K562 (cell line): ENCODE data around the gene CCSAP. TPM values are rescaled to one million over a fixed set of nuclear protein-coding genes. Genes with fewer than 3 reads are reported as not detected.

ENCODE experiments used
- ARID3A ChIP-seq: IDR thresholded peaks from 2 replicates; pipeline ENCODE4 v1.6.1; 2012; ENCODE audit warnings: low read depth, low read length, improper control_type of control experiment, borderline replicate concordance
- CAMTA2 ChIP-seq: fragments of 250-450 bp; sonication (Bioruptor Pico); conservative IDR thresholded peaks from 2 replicates; pipeline ENCODE4 v1.5.1; 2022
- E2F4 ChIP-seq: sonication (generic); formaldehyde crosslinking; IDR thresholded peaks from 2 replicates; pipeline ENCODE4 v1.8.0; 2022; ENCODE audit warnings: mild to moderate bottlenecking, low read depth, missing genetic modification reagents
- FOXA3 ChIP-seq, 2 experiments: fragments of 450-650 bp in 1 of 2; sonication (generic) in 1 of 2; formaldehyde crosslinking; IDR thresholded peaks in 1 of 2; conservative IDR thresholded peaks in 1 of 2; 2 replicates each; pipeline versions ENCODE4 v1.4.0 to v1.8.0; 2020 to 2022; ENCODE audit warnings: mild to moderate bottlenecking in 2 of 2, missing genetic modification reagents in 1 of 2
- FOXJ2 ChIP-seq: fragments of 200-800 bp; sonication (Bioruptor generic); IDR thresholded peaks from 2 replicates; pipeline ENCODE4 v1.6.1; 2016; ENCODE audit warnings: missing genetic modification characterization, missing compliant biosample characterization
- GATA2 ChIP-seq: sonication (generic); formaldehyde crosslinking; IDR thresholded peaks from 2 replicates; pipeline ENCODE4 v1.4.0; 2020; ENCODE audit warnings: mild to moderate bottlenecking, missing genetic modification reagents
- GATAD2A ChIP-seq: fragments of 450-650 bp; IDR thresholded peaks from 2 replicates; pipeline ENCODE4 v1.6.1; 2017
- HDAC3 ChIP-seq: fragments of 450-650 bp; IDR thresholded peaks from 2 replicates; pipeline ENCODE4 v1.6.1; 2018; ENCODE audit warnings: borderline replicate concordance, mild to moderate bottlenecking, moderate library complexity; ENCODE audit not compliant: partially characterized antibody
- HES1 ChIP-seq: fragments of 450-650 bp; IDR thresholded peaks from 2 replicates; pipeline ENCODE4 v1.6.1; 2016; ENCODE audit warnings: low read depth, mild to moderate bottlenecking, moderate library complexity
- LEF1 ChIP-seq: fragments of 450-650 bp; IDR thresholded peaks from 2 replicates; pipeline ENCODE4 v1.6.1; 2016; ENCODE audit warnings: mild to moderate bottlenecking
- NR3C1 ChIP-seq: sonication (generic); formaldehyde crosslinking; IDR thresholded peaks from 2 replicates; pipeline ENCODE4 v1.8.1; 2022; ENCODE audit warnings: missing genetic modification reagents
- NUFIP1 ChIP-seq: fragments of 450-650 bp; IDR thresholded peaks from 2 replicates; pipeline ENCODE4 v1.6.1; 2018; ENCODE audit not compliant: partially characterized antibody
- PCBP2 ChIP-seq: fragments of 200-400 bp; formaldehyde crosslinking; IDR thresholded peaks from 2 replicates; pipeline ENCODE4 v1.6.1; 2018; ENCODE audit warnings: low read length, low read depth, mild to moderate bottlenecking, moderate library complexity; ENCODE audit not compliant: poor library complexity, severe bottlenecking
- PHF8 ChIP-seq: fragments of 200-600 bp; sonication (generic); IDR thresholded peaks from 2 replicates; pipeline ENCODE4 v1.6.1; 2012; ENCODE audit warnings: mixed run types, mild to moderate bottlenecking, inconsistent platforms, low read length, moderate library complexity, borderline replicate concordance
- PKNOX1 ChIP-seq: fragments of 450-650 bp; IDR thresholded peaks from 2 replicates; pipeline ENCODE4 v1.6.1; 2016
- POLR2B ChIP-seq: fragments of 450-650 bp; IDR thresholded peaks from 2 replicates; pipeline ENCODE4 v1.6.1; 2018; ENCODE audit warnings: low read depth; ENCODE audit not compliant: partially characterized antibody
- RBM17 ChIP-seq: fragments of 200-400 bp; formaldehyde crosslinking; IDR thresholded peaks from 2 replicates; pipeline ENCODE4 v1.6.1; 2017; ENCODE audit warnings: low read depth, mild to moderate bottlenecking, low read length, borderline replicate concordance
- SMARCC2 ChIP-seq: fragments of 450-650 bp; IDR thresholded peaks from 2 replicates; pipeline ENCODE4 v1.6.1; 2017; ENCODE audit warnings: antibody characterized with exemption, moderate library complexity, mild to moderate bottlenecking, low read depth
- SMARCE1 ChIP-seq: fragments of 450-650 bp; IDR thresholded peaks from 2 replicates; pipeline ENCODE4 v1.7.1; 2016; ENCODE audit warnings: mild to moderate bottlenecking
- SOX6 ChIP-seq: fragments of 450-650 bp; IDR thresholded peaks from 2 replicates; pipeline ENCODE4 v1.6.1; 2014; ENCODE audit warnings: mild to moderate bottlenecking
- TAL1 ChIP-seq: fragments of 450-650 bp; IDR thresholded peaks from 2 replicates; pipeline ENCODE4 v1.6.1; 2016; ENCODE audit warnings: mild to moderate bottlenecking
- TARDBP ChIP-seq: fragments of 450-650 bp; IDR thresholded peaks from 2 replicates; pipeline ENCODE4 v1.6.1; 2016
- polyA plus RNA-seq, 8 experiments: library from polyadenylated mRNA; depleted of rRNA in 4 of 8; stranded (reverse) in 5 of 8; unstranded in 3 of 8; fragments of >200 nt; fragmentation: Nextera tagmentation in 2 of 8; fragmentation: Illumina TruSeq in 1 of 8; extraction: Ambion mirVana in 2 of 8; extraction: Trizol in 1 of 8; gene quantifications; 2 replicates each; pipeline versions ENCODE4 v1.2.1 to v1.2.3, GENCODE V29; 2011 to 2014; ENCODE audit warnings: inconsistent platforms in 1 of 8, missing spikeins in 1 of 8
- total RNA-seq, 7 experiments: library from RNA; depleted of rRNA in 6 of 7; stranded (reverse); fragments of >200 nt in 6 of 7; fragmentation: Illumina TruSeq in 2 of 7; extraction: Trizol in 2 of 7; gene quantifications; 2 replicates each; pipeline versions ENCODE4 v1.2.1 to v1.2.3, GENCODE V29; 2011 to 2021; ENCODE audit warnings: low replicate concordance in 1 of 7
- TF ChIP-seq, protein P1 (sequence below), 2 experiments: fragments of 450-650 bp; IDR thresholded peaks; 2 replicates each; pipeline ENCODE4 v1.6.1; 2016

CCSAP gene
- total and polyA plus RNA-seq, 9 of the 15 experiments (the other 6 are each of a cell fraction or from before 2014, with no cell fraction given): 3.6 to 15.9 (median 9.5) TPM

- TF ChIP-seq HES1: 0 out of 2 replicates have a peak, but pooled peaks have one; percentile 23
- peak; percentile 56; the same call in 1 of the 2 replicates for TF ChIP-seq LEF1
- TF ChIP-seq TARDBP: no peak
- TF ChIP-seq SMARCE1: peak; percentile 82
- TF ChIP-seq FOXA3 (CRISPR knock-in tag; conservative IDR thresholded peaks at IDR 0.05 in 1 of 2, IDR thresholded peaks at IDR 0.05 in 1 of 2): peak in 1 of 2 experiments; percentile 73; a peak in 2 of 4 replicates
- TF ChIP-seq SMARCC2: 0 out of 2 replicates have a peak, but pooled peaks have one; percentile 38
- TF ChIP-seq PKNOX1: peak; percentile 96
- no peak for TF ChIP-seq FOXJ2
- TF ChIP-seq PCBP2: no peak
- TF ChIP-seq E2F4 (CRISPR knock-in tag): no peak
- TF ChIP-seq SOX6: peak; percentile 97
- 0 out of 2 replicates have a peak, but pooled peaks have one; percentile 30 for TF ChIP-seq GATAD2A
- TF ChIP-seq, protein P1, sequence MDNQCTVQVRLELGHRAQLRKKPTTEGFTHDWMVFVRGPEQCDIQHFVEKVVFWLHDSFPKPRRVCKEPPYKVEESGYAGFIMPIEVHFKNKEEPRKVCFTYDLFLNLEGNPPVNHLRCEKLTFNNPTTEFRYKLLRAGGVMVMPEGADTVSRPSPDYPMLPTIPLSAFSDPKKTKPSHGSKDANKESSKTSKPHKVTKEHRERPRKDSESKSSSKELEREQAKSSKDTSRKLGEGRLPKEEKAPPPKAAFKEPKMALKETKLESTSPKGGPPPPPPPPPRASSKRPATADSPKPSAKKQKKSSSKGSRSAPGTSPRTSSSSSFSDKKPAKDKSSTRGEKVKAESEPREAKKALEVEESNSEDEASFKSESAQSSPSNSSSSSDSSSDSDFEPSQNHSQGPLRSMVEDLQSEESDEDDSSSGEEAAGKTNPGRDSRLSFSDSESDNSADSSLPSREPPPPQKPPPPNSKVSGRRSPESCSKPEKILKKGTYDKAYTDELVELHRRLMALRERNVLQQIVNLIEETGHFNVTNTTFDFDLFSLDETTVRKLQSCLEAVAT (IDR thresholded peaks at IDR 0.05): 0 out of 4 replicates have a peak, but pooled peaks of 1 of the 2 experiments have one; percentile 7
- peak; percentile 34 for TF ChIP-seq TAL1
- TF ChIP-seq ARID3A: 0 out of 2 replicates have a peak, but pooled peaks have one; percentile 19
- 0 out of 2 replicates have a peak, but pooled peaks have one; percentile 38 for TF ChIP-seq CAMTA2
- TF ChIP-seq PHF8: no peak
- TF ChIP-seq HDAC3: no peak
- TF ChIP-seq RBM17: no peak
- no peak for TF ChIP-seq POLR2B
- peak; percentile 70 for TF ChIP-seq GATA2 (CRISPR knock-in tag)
- no peak for TF ChIP-seq NUFIP1
- TF ChIP-seq NR3C1 (CRISPR knock-in tag): no peak
Observed at GRCh38 chr1:229280037-229280828, 62.6 kb downstream of the CCSAP start (continued).
